ENCODE measurements around the gene CCNL1.

Gene CCNL1

DNA sequence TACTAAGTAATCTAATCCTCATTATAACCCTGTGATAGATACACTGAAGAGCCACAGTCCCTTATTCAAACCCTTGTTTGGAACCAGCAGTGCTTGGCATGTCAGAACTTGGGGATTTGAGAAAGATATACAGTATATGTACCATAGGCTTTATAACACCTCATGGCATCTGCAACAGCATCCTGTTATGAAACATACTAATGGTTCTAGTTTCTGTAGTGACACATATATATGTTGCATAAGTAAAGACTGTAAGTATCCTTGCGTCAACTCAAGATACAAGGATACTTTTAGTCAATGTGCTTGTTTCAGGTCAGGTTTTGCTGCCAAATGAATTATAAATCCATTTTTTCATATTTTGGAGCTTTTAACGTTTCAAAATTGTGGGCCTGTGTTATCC lies 58.5 kb downstream of the CCNL1 start:
- DNase-seq: no peak

DNA sequence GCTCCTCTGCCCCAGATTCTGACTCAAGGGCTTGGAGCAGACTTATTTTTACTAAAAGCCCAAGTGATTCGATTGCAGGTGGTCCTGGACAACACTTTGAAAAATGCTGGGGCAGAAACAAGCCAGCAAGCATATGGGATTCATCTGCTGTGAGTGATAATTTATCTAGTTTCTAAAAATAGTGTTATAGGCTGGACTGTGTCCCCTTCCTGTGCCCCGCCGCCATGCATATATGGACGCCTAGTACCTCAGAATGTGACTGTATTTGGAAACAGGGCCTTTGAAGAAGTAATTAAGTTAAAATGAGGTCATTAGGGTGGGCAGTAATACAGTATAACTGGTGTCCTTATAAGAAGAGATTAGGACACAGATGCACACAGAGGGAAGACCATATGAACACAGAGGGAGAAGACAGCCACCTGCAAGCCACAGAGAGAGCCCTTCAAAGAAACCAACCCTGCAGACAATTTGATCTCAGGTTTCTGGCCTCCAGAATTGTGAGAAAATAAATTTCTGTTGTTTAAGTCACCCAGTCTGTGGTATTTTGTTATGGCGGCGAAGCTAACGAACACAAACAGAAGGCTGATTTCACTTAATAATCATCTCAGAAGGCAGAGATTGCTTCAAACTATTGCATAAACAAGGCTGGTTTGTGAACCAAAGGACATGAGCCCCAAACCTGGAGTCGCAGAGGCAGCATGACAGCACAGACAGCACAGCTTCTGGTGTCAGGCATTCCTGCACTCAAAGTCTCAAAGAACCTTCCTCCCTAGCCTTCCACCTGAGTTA lies 59.1 kb downstream of the CCNL1 start:
- no peak for DNase-seq

DNA sequence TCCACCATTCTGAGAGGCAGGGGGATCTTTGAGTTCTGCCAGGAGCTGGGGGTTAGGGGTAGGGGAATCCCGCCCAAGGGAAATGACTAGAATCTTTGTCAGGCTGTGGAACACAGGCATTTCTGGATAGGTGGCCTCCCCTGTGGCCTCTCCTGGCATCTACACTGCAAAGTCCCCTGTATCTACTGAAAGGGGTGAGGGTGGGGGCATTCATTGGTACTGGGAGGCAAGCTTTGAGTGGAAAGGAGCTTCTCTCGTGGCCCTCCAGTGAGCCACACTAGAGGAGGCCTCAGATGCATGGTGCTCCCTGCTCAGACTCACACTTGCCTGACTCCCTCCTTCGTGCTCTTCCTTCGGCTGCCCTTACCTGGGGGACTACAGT lies 59.9 kb downstream of the CCNL1 start:
- no peak for DNase-seq

DNA sequence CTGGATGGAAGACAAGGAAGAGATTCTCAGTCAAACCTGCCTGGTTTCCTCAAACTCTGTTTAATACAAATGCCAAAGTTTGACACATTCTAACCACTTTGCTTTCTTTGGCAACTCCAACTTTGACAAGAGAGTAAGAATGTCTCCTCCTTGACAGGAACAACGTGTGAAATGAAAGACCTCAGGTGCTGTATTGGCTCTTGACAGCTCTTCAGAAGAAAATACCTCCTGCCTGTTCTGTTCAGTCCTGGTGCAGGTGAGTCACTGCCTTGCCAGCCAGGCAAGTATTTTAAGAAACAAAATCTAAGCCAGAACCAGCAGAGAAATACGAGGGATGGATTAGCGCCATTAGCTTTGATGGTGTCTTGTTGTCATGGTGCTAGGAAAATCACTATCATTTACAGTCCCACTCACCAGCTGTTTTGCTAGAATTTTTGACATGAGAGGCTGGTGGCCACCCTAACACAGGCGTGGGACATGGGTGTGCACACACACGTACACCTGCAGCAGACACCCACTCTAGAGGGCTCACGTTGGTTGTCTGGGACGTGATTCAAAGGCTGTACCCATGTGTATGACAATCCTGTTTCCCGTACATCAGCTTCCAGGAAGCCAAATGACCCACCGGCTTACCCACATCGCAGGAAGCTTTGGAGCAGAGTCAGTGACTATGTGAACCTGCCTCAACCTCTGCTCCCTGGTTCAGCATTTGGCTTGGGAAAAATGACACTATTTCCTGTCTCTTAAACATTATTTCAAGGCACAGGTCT lies 60.4 kb downstream of the CCNL1 start:
- DNase-seq: no peak

DNA sequence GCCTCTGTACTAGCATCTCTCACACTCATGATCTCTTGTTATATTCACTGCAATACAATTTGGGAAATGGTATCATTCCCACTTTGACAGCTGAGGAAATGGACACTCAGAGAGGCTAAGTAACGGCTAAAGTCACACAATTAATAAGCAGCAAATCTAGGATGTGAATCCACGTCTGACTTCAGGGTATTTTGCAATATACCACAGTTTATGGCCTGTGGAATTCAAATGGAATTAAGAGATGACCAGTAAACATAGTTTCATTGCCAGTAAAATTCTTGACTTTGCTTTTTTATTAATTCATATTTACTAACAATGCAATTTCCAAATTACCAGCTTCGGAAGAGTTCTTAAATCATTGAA lies 61.1 kb downstream of the CCNL1 start:
- DNase-seq: no peak

DNA sequence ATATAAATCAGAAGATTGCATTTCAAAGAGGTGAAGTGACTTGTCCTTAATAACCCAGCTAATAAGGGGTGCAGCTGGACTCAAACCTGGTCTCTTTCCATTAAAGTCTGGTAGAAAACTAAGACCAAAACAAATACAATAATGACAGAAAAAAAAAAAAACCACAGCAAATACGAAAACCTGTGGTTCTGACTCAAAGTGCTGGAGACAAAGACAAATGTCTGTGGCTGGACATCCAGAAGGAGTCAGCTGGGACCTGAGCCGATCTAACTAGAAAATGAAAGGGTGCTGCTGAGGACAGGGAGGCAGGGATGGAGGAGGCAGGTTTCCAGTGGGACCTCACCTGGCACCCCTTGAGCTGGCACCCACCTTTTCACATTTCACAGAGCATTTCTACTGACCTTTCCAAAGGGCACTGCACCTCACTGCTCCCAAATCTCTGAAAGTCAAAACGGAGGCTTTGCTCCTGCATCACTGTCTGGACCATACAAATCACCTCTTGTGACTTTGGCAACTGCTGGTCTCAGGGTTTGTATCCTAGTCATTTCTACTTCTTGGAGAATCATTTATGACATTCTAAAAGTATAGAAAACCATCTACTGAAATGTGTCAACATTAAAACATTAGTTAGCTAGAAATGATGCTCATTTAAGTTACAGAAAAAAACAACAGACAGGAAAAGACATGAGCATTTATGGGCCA lies 61.7 kb downstream of the CCNL1 start:
- no peak for DNase-seq

All from NCI-H524 (cell line).